NT2/D1 (cell line): ENCODE results near the gene CCT8.

ENCODE experiments used
- SUZ12 ChIP-seq: IDR thresholded peaks from 2 replicates; pipeline ENCODE4 v1.6.1; 2011; ENCODE audit not compliant: insufficient read length, insufficient read depth; ENCODE audit errors: extremely low read depth
- YY1 ChIP-seq: IDR thresholded peaks from 2 replicates; pipeline ENCODE4 v1.6.1; 2011; ENCODE audit not compliant: insufficient read length, insufficient read depth
- ZNF274 ChIP-seq: IDR thresholded peaks from 2 replicates; pipeline ENCODE4 v1.6.1; 2011; ENCODE audit warnings: mild to moderate bottlenecking, low read depth, low read length

DNA sequence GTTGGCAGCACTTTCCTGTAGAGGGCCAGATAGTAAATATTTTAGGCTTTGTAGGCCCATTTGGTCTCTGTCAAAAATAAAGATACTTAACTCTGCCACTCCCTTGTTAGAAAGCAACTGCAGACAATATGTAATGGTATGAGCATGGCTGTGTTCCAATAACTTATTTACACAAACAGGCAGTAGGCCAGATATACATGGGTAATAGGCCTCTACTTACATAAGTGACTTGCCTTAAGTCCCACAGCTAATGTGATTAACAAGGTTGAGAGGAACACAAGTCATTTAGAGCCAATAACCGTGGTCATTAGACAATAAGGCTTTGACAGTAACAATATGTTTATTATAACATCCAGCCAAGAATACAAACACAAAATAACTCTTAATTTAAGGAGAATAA, 17.4 kb downstream of the CCT8 start:
- TF ChIP-seq ZNF274 (no peak), SUZ12 (no peak), YY1 (no peak)
